HCT116 (cell line): ENCODE measurements around the gene XAGE3. TPM values are rescaled to one million over a fixed set of nuclear protein-coding genes. Genes with fewer than 3 reads are reported as not detected.

ENCODE experiments used
- ATAC-seq: fragments of 200-7000 bp; cut with Tn5 transposase; 2 replicates; pipeline ENCODE4 v1.9.1; 2020; ENCODE audit warnings: mild to moderate bottlenecking, moderate library complexity
- BruUV-seq: library from RNA; stranded (reverse); fragments of 400-500 nt; replicated peaks from 2 replicates; lab custom pipeline; 2021; lab: Mats Ljungman, UMichigan
- CTCF ChIA-PET: fragments of 300-600 bp; sonication (Branson Sonifier 250); formaldehyde crosslinking; loops from one replicate; lab custom pipeline; 2021; ENCODE audit warnings: antibody characterized with exemption; lab: Charles Lee
- POLR2A ChIA-PET: fragments of 300-600, 350-600 bp; sonication (Branson Sonifier 250); formaldehyde crosslinking; loops from one replicate; lab custom pipeline; 2021; ENCODE audit warnings: antibody characterized with exemption; lab: Charles Lee
- RAD21 ChIA-PET, 2 experiments: fragments of 300-600 bp; sonication (Branson Sonifier 250); formaldehyde crosslinking; loops; one replicate each; lab custom pipeline; 2023; ENCODE audit warnings: low total read pairs in 2 of 2; ENCODE audit not compliant: uncharacterized antibody in 2 of 2, unreplicated experiment in 2 of 2, low non-redundant PET in 1 of 2; lab: Charles Lee
- DNase-seq: peaks from one replicate; pipeline ENCODE4 v3.0.0-alpha.2; 2010; ENCODE audit warnings: low read depth, low spot score
- H2AFZ ChIP-seq: fragments of 200-600 bp; shearing (Covaris generic), sonication (generic); 2 replicates; pipeline ENCODE4 v1.6.1; 2017; ENCODE audit warnings: low read depth, mixed run types, mixed read lengths, antibody characterized with exemption, low read length; ENCODE audit not compliant: poor library complexity, severe bottlenecking
- H3K27ac ChIP-seq: 2 replicates; pipeline ENCODE4 v1.5.1; 2012; ENCODE audit warnings: low read depth, low read length
- H3K27me3 ChIP-seq: fragments of 200-600 bp; sonication (generic); 2 replicates; pipeline ENCODE4 v1.6.1; 2016; ENCODE audit warnings: mixed run types, low read length, mixed read lengths; ENCODE audit not compliant: insufficient read depth
- H3K36me3 ChIP-seq, 2 experiments: fragments of 200-500 bp in 1 of 2; fragments of 200-600 bp in 1 of 2; sonication (Bioruptor generic) in 1 of 2; sonication (generic) in 1 of 2; 2 replicates each; pipeline versions ENCODE4 v1.5.1 to v1.6.1; 2014 to 2016; ENCODE audit warnings: low read length in 2 of 2, inconsistent platforms in 1 of 2, mixed read lengths in 1 of 2, mixed run types in 1 of 2; ENCODE audit not compliant: insufficient read depth in 2 of 2, control insufficient read depth in 1 of 2
- H3K4me1 ChIP-seq, 2 experiments: fragments of 200-600 bp in 1 of 2; sonication (generic) in 1 of 2; 2 replicates each; pipeline versions ENCODE4 v1.5.1 to v1.6.1; 2012 to 2017; ENCODE audit warnings: low read length in 2 of 2, inconsistent platforms in 1 of 2, mild to moderate bottlenecking in 1 of 2, mixed read lengths in 1 of 2, mixed run types in 1 of 2, moderate library complexity in 1 of 2; ENCODE audit not compliant: insufficient read depth in 2 of 2, control insufficient read depth in 1 of 2
- H3K4me2 ChIP-seq: fragments of 200-600 bp; sonication (generic); 2 replicates; pipeline ENCODE4 v1.6.1; 2017; ENCODE audit warnings: mixed run types, low read length, mixed read lengths
- H3K4me3 ChIP-seq, 2 experiments: fragments of 200-600 bp in 1 of 2; sonication (generic) in 1 of 2; replicated peaks in 1 of 2; 2 replicates each; pipeline ENCODE4 v1.5.1; 2011 to 2016; ENCODE audit warnings: low read length in 2 of 2, control low read depth in 1 of 2, low read depth in 1 of 2, mild to moderate bottlenecking in 1 of 2, mixed read lengths in 1 of 2, mixed run types in 1 of 2
- H3K79me2 ChIP-seq: fragments of 200-600 bp; sonication (generic); 2 replicates; pipeline ENCODE4 v1.6.1; 2017; ENCODE audit warnings: mild to moderate bottlenecking, mixed run types, low read length, moderate library complexity, mixed read lengths; ENCODE audit not compliant: insufficient read depth
- H3K9ac ChIP-seq: fragments of 200-600 bp; sonication (generic); 2 replicates; pipeline ENCODE4 v1.6.1; 2016; ENCODE audit warnings: low read length, mixed read lengths
- H3K9me2 ChIP-seq: fragments of 200-600 bp; sonication (generic), shearing (Covaris generic); 2 replicates; pipeline ENCODE4 v1.6.1; 2017; ENCODE audit warnings: mixed run types, mild to moderate bottlenecking, moderate library complexity; ENCODE audit not compliant: insufficient read depth
- H3K9me3 ChIP-seq, 2 experiments: fragments of 200-500 bp in 1 of 2; fragments of 200-600 bp in 1 of 2; sonication (Bioruptor generic) in 1 of 2; sonication (generic) in 1 of 2; 2 replicates each; pipeline ENCODE4 v1.6.1; 2014 to 2017; ENCODE audit warnings: low read length in 2 of 2, mixed read lengths in 2 of 2, inconsistent platforms in 1 of 2, low read depth in 1 of 2, mild to moderate bottlenecking in 1 of 2, mixed run types in 1 of 2, moderate library complexity in 1 of 2; ENCODE audit not compliant: control insufficient read depth in 1 of 2, insufficient read depth in 1 of 2
- H4K20me1 ChIP-seq: fragments of 200-600 bp; sonication (generic), shearing (Covaris generic); 2 replicates; pipeline ENCODE4 v1.6.1; 2017; ENCODE audit warnings: mixed run types, mild to moderate bottlenecking, moderate library complexity; ENCODE audit not compliant: insufficient read depth
- ATF3 ChIP-seq: IDR thresholded peaks from 2 replicates; pipeline ENCODE4 v1.6.1; 2012
- CBX3 ChIP-seq: IDR thresholded peaks from 2 replicates; pipeline ENCODE4 v1.6.1; 2012; ENCODE audit warnings: low read depth
- CTCF ChIP-seq, 3 experiments: fragments of 200-600 bp in 1 of 3; sonication (generic) in 1 of 3; IDR thresholded peaks in 2 of 3; conservative IDR thresholded peaks in 1 of 3; 2 replicates each; pipeline ENCODE4 v1.5.1; 2012 to 2017; ENCODE audit warnings: low read depth in 2 of 3, low read length in 2 of 3, antibody characterized with exemption in 1 of 3, borderline replicate concordance in 1 of 3, control low read depth in 1 of 3, mild to moderate bottlenecking in 1 of 3, mixed read lengths in 1 of 3, mixed run types in 1 of 3, moderate library complexity in 1 of 3; ENCODE audit not compliant: insufficient read depth in 1 of 3
- EGR1 ChIP-seq: IDR thresholded peaks from 2 replicates; pipeline ENCODE4 v1.6.1; 2012; ENCODE audit warnings: low read depth
- ELF1 ChIP-seq: IDR thresholded peaks from 2 replicates; pipeline ENCODE4 v1.6.1; 2012; ENCODE audit warnings: low read depth, borderline replicate concordance
- EZH2 ChIP-seq: fragments of 200-600 bp; sonication (generic); IDR thresholded peaks from 2 replicates; pipeline ENCODE4 v1.6.1; 2017; ENCODE audit warnings: antibody characterized with exemption, mixed run types
- FOSL1 ChIP-seq: IDR thresholded peaks from 2 replicates; pipeline ENCODE4 v1.6.1; 2012; ENCODE audit warnings: low read depth
- JUND ChIP-seq: IDR thresholded peaks from 2 replicates; pipeline ENCODE4 v1.6.1; 2012
- MAX ChIP-seq: IDR thresholded peaks from 2 replicates; pipeline ENCODE4 v1.6.1; 2012
- POLR2A ChIP-seq: IDR thresholded peaks from 2 replicates; pipeline ENCODE4 v1.7.0; 2011; ENCODE audit warnings: borderline replicate concordance; ENCODE audit not compliant: insufficient read depth, insufficient read length; ENCODE audit errors: extremely low read depth
- SP1 ChIP-seq: IDR thresholded peaks from 2 replicates; pipeline ENCODE4 v1.6.1; 2012; ENCODE audit warnings: low read depth
- TCF7L2 ChIP-seq: IDR thresholded peaks from 2 replicates; pipeline ENCODE4 v1.7.0; 2011; ENCODE audit warnings: borderline replicate concordance, inconsistent platforms; ENCODE audit not compliant: insufficient read depth, insufficient read length; ENCODE audit errors: extremely low read depth
- YY1 ChIP-seq: IDR thresholded peaks from 2 replicates; pipeline ENCODE4 v1.6.1; 2011; ENCODE audit warnings: low read length, low read depth, moderate library complexity, mild to moderate bottlenecking; ENCODE audit not compliant: insufficient replicate concordance; ENCODE audit errors: extremely low read depth
- ZFX ChIP-seq: fragments of 450-650 bp; IDR thresholded peaks from 2 replicates; pipeline ENCODE4 v1.6.1; 2017
- ZNF274 ChIP-seq: fragments of 200-500 bp; sonication (Bioruptor generic); IDR thresholded peaks from 2 replicates; pipeline ENCODE4 v1.6.1; 2014; ENCODE audit warnings: mild to moderate bottlenecking, low read depth, low read length, inconsistent platforms
- intact Hi-C: fragments of 100-400 bp; cut with micrococcal nuclease; formaldehyde crosslinking; loops from 2 replicates; pipeline ENCODE4 v1.10.0; 2022
- total RNA-seq: library from RNA; stranded (reverse); gene quantifications from one replicate; pipeline ENCODE4 v1.2.1, GENCODE V29; 2021; ENCODE audit not compliant: unreplicated experiment
- TF ChIP-seq, protein P1 (sequence below): IDR thresholded peaks from 2 replicates; pipeline ENCODE4 v1.6.1; 2011; ENCODE audit warnings: mild to moderate bottlenecking, low read length, moderate library complexity; ENCODE audit not compliant: insufficient replicate concordance; ENCODE audit errors: extremely low read depth
- TF ChIP-seq, protein P2 (sequence below): IDR thresholded peaks from 2 replicates; pipeline ENCODE4 v1.6.1; 2012; ENCODE audit warnings: low read depth

The XAGE3 gene
- total RNA-seq, 1 experiment from 2014 or later, result not detected

GRCh38 chrX:52824608-52825007 lies 43.3 kb downstream of the XAGE3 start:
- H3K9ac ChIP-seq, result no peak overlapping the region
- no peak for DNase-seq
- TF ChIP-seq ATF3 (no peak), TCF7L2 (no peak), ZFX (no peak), MAX (no peak), ELF1 (no peak), EZH2 (no peak), EGR1 (no peak), YY1 (no peak), JUND (no peak), CBX3 (no peak), FOSL1 (no peak), SP1 (no peak), CTCF (IDR thresholded peaks at IDR 0.05 in 2 of 3, conservative IDR thresholded peaks at IDR 0.05 in 1 of 3; ENCODE audit: borderline replicate concordance in 1 of 3, insufficient read depth in 1 of 3, low read depth in 2 of 3, low read length in 2 of 3) (no peak), ZNF274 (no peak), POLR2A (no peak)
- TF ChIP-seq, protein P1, sequence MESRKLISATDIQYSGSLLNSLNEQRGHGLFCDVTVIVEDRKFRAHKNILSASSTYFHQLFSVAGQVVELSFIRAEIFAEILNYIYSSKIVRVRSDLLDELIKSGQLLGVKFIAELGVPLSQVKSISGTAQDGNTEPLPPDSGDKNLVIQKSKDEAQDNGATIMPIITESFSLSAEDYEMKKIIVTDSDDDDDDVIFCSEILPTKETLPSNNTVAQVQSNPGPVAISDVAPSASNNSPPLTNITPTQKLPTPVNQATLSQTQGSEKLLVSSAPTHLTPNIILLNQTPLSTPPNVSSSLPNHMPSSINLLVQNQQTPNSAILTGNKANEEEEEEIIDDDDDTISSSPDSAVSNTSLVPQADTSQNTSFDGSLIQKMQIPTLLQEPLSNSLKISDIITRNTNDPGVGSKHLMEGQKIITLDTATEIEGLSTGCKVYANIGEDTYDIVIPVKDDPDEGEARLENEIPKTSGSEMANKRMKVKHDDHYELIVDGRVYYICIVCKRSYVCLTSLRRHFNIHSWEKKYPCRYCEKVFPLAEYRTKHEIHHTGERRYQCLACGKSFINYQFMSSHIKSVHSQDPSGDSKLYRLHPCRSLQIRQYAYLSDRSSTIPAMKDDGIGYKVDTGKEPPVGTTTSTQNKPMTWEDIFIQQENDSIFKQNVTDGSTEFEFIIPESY, result no peak
- TF ChIP-seq, protein P2, sequence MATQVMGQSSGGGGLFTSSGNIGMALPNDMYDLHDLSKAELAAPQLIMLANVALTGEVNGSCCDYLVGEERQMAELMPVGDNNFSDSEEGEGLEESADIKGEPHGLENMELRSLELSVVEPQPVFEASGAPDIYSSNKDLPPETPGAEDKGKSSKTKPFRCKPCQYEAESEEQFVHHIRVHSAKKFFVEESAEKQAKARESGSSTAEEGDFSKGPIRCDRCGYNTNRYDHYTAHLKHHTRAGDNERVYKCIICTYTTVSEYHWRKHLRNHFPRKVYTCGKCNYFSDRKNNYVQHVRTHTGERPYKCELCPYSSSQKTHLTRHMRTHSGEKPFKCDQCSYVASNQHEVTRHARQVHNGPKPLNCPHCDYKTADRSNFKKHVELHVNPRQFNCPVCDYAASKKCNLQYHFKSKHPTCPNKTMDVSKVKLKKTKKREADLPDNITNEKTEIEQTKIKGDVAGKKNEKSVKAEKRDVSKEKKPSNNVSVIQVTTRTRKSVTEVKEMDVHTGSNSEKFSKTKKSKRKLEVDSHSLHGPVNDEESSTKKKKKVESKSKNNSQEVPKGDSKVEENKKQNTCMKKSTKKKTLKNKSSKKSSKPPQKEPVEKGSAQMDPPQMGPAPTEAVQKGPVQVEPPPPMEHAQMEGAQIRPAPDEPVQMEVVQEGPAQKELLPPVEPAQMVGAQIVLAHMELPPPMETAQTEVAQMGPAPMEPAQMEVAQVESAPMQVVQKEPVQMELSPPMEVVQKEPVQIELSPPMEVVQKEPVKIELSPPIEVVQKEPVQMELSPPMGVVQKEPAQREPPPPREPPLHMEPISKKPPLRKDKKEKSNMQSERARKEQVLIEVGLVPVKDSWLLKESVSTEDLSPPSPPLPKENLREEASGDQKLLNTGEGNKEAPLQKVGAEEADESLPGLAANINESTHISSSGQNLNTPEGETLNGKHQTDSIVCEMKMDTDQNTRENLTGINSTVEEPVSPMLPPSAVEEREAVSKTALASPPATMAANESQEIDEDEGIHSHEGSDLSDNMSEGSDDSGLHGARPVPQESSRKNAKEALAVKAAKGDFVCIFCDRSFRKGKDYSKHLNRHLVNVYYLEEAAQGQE, result no peak
- TF ChIP-seq, all 23 proteins: peak for 0
- Histone ChIP-seq H3K9me3 (no peaks in the 10 kb centered on the region), H4K20me1 (no peaks in the 10 kb centered on the region), H3K9me2 (no peaks in the 10 kb centered on the region), H3K36me3 (no peaks in the 10 kb centered on the region), H3K4me3 (no peak overlapping the region), H3K4me1 (no peaks in the 10 kb centered on the region), H3K79me2 (no peaks in the 10 kb centered on the region), H3K4me2 (no peak overlapping the region), H3K27me3 (no peaks in the 10 kb centered on the region), H3K27ac (no peak overlapping the region), H2AFZ (no peak overlapping the region)
- ATAC-seq, result no peak
- ChIA-PET POLR2A (no interaction called here), RAD21 (no interaction called here), CTCF (no interaction called here)
- BruUV-seq, result no TSS peak
- intact Hi-C loops, result no loop called here
